Measurements from ENCODE around the gene DDX25.
"Not testable (repeated sequence)": the region's sequence is repeated elsewhere in the genome, so short reads cannot be mapped to it uniquely, and the experiment has no call there.

DDX25 gene

GRCh38 chr11:125903711-125904659 is at the start of gene DDX25:
Gene DDX25, plus strand, starts transcription at chr11:125904508. Its CDS starts 10 bp downstream, at chr11:125904518.
- DNase-seq, result no peak

GRCh38 chr11:125857670-125858069 is 46.6 kb upstream of the DDX25 start:
- not testable (repeated sequence) for DNase-seq

GRCh38 chr11:125862786-125863185 is 41.5 kb upstream of the DDX25 start:
- not testable (repeated sequence) for DNase-seq

- DNase-seq, result not testable (repeated sequence)
Observed at GRCh38 chr11:125865354-125865753, 39.0 kb upstream of the DDX25 start.

GRCh38 chr11:125869521-125869920 is 34.8 kb upstream of the DDX25 start:
- DNase-seq, result no peak

- DNase-seq, result no peak
Observed at GRCh38 chr11:125871391-125872137, 32.7 kb upstream of the DDX25 start.

- no peak for DNase-seq
Observed at GRCh38 chr11:125872138-125872491, 32.2 kb upstream of the DDX25 start.

- DNase-seq, result no peak
Observed at GRCh38 chr11:125873881-125874555, 30.3 kb upstream of the DDX25 start.

GRCh38 chr11:125874556-125875124 is 29.7 kb upstream of the DDX25 start:
- DNase-seq, result peak; percentile 31

GRCh38 chr11:125881291-125881690 is 23.0 kb upstream of the DDX25 start:
- DNase-seq, result no peak

- DNase-seq, result no peak
Observed at GRCh38 chr11:125883375-125883774, 20.9 kb upstream of the DDX25 start.

- no peak for DNase-seq
Observed at GRCh38 chr11:125886997-125887372, 17.3 kb upstream of the DDX25 start.

- peak; percentile 49 for DNase-seq
Observed at GRCh38 chr11:125887373-125888324, 16.7 kb upstream of the DDX25 start, which contains the start of gene HYLS1. Gene HYLS1, plus strand, starts transcription at chr11:125887668. Its CDS starts 11,701 bp downstream, at chr11:125899369.

- no peak for DNase-seq
Observed at GRCh38 chr11:125890447-125891100, 13.7 kb upstream of the DDX25 start.

GRCh38 chr11:125892071-125892470 is 12.2 kb upstream of the DDX25 start:
- DNase-seq, result no peak

- DNase-seq, result no peak
Observed at GRCh38 chr11:125892994-125893393, 11.3 kb upstream of the DDX25 start.

GRCh38 chr11:125901872-125902271 is 2.4 kb upstream of the DDX25 start:
- no peak for DNase-seq

- no peak for DNase-seq
Observed at GRCh38 chr11:125902277-125902926, 1.9 kb upstream of the DDX25 start.

GRCh38 chr11:125902927-125903710 is 1.2 kb upstream of the DDX25 start, which contains the start of gene PUS3:
Gene PUS3, minus strand, starts transcription at chr11:125903206. Its CDS starts 6,922 bp downstream, at chr11:125896284.
- DNase-seq, result peak; percentile 69

GRCh38 chr11:125904678-125905077 is 370 bp downstream of the DDX25 start:
- DNase-seq, result no peak
